HG03039 (cell line): ENCODE data around the gene MYMX.
"Not testable (repeated sequence)": the region's sequence is repeated elsewhere in the genome, so short reads cannot be mapped to it uniquely, and the experiment has no call there.

Source experiments
- ATAC-seq: cut with Tn5 transposase; IDR thresholded peaks from one replicate; pipeline ENCODE4 v1.9.1; 2021; ENCODE audit warnings: mild to moderate bottlenecking, moderate library complexity; ENCODE audit not compliant: unreplicated experiment

The MYMX gene

DNA sequence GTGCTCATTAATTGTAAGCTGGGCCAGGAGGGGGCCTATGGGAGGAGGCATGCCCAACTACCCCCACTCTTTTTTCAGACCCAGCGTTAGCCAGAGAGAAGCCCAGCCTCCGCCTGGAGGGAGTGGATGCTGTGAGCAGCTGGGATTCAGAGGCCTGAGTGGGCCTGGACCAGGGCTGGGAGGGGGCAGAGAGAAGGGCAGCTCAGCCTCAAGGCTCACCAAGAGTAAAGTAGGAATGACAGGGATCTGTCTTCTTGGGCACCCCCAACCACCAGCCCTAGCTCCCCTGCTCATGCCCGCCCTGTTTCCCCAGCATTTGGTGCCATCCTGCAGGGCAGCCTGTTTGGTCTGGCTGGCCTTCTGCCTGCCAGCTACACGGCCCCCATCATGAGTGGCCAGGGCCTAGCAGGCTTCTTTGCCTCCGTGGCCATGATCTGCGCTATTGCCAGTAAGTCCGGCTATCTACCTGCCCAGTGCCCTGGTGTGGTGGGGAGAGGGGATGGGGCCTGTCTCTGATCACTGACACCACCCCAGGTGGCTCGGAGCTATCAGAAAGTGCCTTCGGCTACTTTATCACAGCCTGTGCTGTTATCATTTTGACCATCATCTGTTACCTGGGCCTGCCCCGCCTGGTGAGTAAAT is 13.4 kb downstream of the MYMX start:
- ATAC-seq = no peak

DNA sequence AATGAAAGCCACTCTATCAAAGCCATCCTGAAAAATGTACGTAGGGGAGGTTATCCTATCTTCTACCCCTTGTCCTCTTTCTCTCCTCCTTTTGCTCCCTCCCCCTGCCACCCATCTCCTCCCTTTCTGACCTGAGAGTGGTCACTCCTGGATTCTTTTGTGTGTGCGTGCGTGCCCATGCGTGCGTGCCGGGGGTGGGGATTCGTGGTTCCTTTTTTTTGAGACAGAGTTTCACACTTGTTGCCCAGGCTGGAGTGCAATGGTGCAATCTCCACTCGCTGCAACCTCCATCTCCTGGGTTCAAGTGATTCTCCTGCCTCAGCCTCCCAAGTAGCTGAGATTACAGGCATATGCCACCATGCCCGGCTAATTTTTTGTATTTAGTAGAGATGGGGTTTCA is 14.7 kb downstream of the MYMX start:
- ATAC-seq = not testable (repeated sequence)

DNA sequence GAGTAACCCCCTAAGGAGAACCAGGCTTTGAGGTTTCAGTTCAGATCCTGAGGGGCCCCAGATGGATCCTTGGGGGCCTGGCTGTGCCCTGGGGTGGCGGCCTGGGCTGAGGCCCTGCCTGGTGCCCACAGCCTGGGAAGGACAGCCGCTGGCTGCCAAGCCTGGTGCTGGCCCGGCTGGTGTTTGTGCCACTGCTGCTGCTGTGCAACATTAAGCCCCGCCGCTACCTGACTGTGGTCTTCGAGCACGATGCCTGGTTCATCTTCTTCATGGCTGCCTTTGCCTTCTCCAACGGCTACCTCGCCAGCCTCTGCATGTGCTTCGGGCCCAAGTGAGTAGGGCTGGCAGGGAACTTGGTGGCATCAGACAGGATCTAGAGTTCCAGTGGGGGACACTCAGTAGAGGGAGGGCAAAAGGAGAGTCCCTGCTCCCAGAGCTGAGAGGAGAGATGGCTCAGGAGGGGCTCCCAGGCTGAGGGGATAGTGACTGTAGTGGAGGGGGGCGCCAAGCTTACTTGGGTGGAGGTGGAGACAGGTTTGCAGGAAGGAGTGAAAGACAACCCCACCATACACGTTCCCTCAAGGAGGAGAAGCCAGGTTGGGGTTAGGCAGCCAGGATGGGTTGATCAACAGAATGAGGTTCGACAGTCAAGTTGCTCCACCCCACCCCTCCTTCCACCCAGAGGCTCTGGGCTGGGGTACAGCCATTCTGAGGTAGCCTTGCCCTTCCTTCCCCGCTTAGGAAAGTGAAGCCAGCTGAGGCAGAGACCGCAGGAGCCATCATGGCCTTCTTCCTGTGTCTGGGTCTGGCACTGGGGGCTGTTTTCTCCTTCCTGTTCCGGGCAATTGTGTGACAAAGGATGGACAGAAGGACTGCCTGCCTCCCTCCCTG is 16.2 kb downstream of the MYMX start:
- ATAC-seq = no peak

DNA sequence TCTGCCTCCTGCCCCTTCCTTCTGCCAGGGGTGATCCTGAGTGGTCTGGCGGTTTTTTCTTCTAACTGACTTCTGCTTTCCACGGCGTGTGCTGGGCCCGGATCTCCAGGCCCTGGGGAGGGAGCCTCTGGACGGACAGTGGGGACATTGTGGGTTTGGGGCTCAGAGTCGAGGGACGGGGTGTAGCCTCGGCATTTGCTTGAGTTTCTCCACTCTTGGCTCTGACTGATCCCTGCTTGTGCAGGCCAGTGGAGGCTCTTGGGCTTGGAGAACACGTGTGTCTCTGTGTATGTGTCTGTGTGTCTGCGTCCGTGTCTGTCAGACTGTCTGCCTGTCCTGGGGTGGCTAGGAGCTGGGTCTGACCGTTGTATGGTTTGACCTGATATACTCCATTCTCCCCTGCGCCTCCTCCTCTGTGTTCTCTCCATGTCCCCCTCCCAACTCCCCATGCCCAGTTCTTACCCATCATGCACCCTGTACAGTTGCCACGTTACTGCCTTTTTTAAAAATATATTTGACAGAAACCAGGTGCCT is 16.9 kb downstream of the MYMX start:
- no peak for ATAC-seq

DNA sequence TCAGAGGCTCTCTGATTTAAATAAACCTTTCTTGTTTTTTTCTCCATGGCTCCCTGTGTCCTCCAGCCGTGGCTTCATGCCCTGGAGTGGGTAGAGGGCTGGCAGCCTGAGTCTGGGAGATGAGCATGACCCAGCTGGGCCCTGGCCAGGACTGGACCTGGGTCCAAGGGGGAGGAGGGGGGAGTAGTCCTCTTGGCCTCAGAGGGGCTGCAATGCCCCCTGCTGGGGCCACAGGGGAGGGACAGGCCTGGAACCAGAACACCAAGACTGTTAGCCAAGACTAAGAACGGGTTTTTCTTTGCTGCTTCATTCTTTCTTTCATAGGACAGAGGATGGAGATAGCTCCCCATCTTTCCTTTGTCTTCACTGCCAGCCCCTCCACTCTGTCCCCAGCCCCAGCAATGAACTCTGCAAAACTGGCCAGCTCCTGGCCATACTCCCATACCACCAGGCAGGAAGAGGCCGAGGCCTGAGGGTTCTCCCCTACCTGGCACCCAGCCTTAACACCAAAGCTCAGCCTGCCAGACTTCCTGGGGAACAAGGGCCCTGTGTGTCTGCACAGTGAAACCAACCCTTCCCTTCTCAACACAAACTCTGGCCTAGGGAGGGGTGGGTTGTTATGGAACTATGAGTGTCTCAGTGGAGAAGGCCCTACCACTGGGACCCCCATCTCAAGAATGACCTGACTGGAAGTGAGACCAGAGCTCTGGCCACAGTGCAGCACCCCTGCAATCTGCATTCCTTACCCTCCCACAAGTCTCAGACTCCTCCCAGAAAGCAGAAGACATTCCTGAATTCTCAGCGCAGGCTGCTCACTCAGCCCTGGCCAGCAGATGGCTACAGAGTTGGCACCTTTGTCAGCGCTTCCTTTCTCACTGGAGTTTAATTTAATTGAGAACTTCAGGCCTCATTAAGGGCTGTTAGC is 17.6 kb downstream of the MYMX start:
- no peak for ATAC-seq

DNA sequence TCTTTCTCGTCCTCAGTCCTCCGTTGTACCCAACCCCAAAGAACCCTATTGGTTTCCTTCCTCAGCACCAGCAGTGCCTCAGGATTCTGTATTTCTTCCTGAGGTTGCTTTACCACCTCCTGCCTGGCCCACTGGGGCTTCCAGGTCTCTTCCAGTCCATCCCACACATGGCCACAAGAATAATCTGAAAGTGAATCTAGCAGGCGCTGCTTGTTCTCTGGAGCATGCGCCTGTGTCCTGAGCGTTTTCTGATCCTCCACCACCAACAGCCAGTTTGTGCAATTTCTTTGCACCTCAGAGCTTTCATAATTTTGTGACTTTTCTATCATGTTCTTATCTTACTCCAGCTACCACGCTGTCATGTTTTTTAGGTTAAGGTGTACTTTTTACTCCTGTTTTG is 18.5 kb downstream of the MYMX start:
- no peak for ATAC-seq

DNA sequence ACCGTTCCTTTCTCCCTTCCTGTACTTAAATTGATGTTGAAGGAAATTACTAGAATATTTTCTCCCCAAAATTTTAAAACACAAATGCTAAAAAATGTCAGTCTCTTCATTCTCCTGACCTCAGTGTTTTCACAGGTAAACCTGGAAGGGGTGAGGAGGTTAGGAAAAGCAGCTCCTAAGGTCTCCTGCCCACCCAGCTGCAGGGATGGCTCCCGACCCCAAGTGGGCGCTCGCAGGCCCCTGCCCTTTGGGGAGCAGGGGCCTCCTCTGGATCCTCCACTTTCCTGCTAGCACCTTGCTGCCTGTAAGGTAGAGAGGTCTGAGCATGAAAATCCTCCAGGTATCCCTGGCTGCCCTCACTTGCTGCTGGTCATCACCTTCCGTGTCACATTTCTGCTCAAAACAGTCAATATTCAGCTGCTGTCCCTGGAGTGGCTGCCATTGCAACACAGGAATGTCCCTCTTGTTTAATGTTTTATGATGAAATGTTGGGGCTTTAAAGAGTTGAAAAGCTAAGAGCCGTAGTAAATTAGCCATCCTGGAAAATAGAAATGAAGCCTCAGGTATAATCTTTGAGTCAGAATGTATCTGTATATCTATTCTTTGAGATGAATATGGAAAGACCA is 19.3 kb downstream of the MYMX start:
- ATAC-seq = no peak

DNA sequence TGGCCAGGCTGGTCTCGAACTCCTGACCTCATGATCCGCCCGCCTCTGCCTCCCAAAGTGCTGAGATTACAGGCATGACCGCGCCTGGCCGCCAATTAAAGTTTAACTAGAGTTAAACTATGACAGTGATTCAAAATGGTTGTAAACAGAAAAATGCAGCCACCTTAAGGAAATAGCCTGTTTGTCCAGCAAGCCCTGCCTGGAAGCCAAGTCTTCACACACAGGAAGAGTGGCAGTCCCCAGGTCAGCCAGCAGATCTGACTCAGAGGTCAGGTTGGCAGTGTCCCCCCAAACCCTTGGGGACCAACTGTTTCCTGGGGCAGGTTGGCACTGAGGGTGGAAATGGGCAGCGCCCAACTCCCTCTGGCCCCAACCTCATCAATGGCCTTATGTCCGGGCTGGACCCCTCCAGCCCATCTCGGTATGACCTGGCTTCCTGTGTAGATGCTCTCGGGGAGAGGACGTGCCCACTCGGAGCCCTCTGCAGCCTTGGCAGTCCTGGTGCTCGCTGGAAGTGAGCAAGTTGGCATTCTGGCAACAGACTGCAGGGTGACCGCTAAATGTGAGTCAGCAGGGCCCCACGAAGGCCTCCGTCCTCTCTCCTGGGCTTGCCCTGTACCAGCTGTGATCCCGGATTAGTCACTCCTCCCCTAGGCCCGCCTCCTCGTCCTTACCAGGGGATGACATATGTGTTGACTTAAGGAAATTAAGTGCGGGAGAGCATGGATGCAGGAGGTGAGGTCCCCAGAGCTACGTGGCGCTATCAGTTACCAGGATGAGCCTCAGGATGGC is 20.5 kb downstream of the MYMX start:
- ATAC-seq = peak; percentile 40

DNA sequence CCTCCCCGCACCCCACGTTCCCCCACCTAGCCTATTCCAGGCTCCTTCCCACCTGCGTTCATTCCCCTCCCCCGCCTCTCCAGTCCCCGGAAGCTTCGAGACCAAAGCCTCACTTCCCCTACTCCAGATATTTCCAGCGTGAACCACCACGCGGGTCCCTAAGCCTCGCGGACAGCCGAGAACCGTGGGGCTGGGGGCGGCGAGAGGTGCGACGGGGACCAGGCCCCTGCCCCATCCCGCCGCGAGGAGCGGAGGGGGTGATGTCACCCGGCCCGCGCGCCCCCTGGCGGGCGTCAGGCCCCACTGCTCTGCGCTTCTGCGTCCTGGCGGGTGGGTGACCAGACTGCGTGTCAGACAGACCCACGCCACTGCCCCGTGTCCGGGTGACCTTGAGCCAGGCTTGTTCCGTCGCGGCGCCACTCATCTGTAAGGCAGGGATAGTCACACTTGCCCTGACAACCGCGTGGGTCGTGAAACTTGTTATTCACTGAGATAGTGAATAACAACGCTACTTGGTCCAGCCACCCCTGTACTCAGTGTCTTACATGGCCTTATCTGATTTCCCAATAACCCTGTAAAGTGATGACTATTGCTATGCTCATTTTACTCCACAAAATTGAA is 21.2 kb downstream of the MYMX start:
- ATAC-seq = peak; percentile 58

DNA sequence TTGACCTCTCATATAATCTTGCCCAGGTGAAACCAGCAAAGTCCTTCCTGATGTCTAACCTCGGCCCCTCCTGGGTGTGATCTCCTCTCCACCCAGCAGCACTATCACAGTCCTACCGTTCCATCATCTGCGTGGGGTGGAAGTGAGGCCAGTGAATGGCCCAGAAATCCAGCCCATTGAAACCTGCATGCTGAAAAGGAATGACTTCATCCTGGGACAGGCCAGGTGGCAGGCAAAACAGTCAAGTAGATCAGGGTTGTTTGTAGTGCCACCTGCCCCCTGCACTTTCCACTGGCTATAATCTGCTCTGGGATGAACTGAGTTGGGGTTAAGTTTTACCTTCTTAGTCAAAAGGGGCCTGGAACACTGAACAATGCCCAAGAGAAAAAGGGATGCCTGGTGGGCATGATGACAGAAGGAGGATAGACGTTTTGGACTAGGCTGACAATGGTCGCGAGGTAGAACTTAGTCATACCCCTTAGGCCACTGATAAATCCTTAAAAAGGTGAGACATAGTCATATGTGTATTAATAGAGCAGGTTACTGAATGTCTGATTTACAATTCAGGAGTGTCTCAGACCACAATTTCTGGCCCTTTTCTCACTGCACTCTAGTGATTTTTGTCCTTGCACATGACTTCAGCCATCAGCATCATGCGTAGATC is 22.1 kb downstream of the MYMX start:
- no peak for ATAC-seq

DNA sequence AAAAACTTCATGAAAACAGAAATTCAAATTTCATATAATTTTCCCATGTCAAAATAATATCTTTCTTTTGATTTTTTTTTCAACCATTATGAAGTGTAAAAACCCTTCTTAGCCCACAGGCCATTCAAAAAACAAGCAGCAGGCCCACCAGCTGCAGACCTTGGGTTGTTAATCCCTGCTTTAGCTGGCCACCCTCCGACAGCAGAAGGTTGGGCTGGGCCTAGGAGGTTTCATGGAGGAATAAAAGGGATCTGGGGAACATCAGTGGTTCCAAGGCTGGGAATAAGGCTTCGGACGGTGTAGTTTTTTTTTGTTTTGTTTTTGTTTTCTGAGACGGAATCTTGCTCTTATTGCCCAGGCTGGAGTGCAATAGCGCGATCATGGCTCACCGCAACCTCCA is 26.6 kb downstream of the MYMX start:
- ATAC-seq = no peak

DNA sequence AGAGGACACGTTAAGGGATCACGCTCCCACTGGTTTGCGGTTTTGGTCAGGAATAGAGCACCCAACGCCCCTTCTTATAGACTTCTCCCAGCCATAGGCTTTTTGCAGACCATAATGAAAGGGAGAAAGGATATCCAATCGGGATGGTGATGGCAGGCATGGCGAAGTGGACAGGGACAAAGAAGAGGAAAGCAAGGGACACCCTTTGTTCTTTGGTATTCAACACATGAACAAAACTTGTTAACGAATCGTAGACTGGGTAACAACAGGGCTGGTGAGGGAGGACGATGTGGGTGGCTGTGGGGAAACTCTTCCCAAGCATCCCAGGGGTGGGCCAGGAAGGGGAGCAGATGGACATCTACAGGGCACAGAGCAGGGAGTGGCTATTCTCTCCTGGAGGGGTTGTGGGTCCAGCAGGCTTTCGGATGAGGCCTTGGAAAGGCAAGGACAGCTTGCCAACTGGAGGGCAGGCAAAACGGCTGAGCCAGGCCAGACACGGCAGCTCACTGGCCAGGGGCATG is 28.7 kb downstream of the MYMX start:
- no peak for ATAC-seq

DNA sequence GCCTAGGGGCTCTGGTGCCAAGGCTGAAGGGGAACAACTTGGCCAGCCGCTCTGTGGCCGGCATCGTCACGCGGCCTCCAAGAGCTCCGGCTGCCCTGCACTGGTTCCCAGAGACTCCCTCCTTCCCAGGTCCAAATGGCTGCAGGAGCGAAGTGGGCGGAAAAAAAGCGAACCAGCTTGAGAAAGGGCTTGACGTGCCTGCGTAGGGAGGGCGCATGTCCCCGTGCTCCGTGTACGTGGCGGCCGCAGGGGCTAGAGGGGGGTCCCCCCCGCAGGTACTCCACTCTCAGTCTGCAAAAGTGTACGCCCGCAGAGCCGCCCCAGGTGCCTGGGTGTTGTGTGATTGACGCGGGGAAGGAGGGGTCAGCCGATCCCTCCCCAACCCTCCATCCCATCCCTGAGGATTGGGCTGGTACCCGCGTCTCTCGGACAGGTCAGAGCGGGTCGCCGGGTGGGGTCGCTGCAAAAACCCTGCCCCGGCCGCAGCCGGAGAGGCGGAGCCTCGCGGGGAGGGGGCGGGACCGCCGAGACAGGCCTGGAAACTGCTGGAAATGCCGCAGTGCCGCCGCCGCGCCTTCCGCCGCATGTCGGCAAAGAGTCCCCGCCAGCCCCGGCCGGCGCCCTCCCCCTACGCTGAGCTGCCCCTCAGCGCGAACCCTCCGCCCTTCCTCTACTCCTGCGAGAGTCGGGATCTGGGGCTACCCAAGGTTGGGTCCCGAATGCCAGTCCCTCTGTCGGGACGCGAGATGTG is 29.4 kb downstream of the MYMX start:
- peak; percentile 46 for ATAC-seq

DNA sequence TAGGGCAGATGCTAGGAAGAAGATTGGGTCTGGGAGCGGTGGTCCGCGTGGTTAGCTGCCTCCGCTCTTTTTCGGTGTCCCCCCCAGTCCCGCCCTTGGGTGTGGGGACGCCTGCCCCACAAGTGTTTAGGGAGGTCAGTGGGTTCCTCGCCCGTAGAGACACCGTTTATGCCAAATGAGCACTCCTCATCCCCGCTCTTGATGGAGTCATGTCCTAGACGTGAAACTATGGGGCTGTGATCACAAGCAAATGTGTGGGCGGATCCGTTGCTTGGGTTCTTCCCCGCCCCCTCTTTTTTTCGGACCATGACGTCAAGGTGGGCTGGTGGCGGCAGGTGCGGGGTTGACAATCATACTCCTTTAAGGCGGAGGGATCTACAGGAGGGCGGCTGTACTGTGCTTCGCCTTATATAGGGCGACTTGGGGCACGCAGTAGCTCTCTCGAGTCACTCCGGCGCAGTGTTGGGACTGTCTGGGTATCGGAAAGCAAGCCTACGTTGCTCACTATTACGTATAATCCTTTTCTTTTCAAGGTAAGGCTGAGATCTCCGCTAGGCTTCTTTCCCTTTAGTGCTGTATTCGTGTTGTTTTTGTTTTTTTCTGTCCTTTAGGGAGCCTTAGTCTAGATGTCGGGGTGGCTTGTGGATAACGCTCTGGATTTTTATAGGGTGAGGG is 30.1 kb downstream of the MYMX start, which contains the start of gene HSP90AB1:
HSP90AB1 (plus strand) TSS at position 439 of the 675 bp plus-strand sequence. CDS start 1,529 bp downstream, outside the sequence.
- ATAC-seq = peak; percentile 56

DNA sequence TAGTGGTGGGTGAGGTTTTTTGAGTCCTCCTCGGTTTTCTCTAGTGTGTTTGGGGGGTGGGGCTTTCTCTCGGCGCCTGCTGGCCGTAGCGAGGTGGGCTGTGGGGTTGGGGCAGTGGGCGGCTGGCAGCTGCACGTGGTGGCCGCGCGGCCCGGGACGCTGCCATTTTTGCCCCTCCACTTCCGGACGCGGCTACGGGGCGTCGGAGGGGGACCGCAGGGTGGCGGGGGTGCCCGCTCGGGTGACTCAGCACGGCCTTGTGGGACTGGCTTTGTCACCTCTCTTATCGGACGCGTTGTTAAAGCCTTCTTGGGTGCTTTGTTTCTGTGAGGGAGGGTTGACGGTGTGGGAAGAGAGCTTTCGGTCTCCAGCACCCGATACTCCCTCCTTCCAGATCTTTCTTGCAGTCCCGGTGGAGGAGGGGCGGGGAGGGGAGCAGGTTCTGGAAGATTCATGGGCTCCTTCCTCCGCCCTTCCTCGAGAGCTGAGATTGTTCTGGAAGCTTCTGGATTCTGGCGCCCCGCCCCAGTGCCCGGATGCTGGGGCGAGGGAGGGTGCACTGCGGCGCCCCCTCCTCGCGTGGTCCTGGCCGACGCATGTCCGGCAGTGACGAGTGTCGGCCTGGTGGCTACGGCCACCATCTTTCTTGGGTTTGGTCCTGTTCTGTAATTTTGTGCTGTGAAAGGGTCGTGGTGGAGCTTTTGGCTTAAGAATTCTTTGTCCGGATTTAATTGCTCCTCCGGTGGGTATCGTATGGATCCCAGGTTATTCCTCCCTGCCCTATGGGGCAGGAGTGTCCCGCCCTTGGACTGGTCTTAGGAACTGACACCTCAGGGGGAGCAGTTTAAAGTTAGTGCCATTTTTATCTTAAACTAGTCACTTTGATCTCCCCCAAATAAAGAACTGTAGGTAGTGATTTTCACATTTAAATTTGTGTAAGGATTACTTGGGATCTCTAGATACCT is 30.9 kb downstream of the MYMX start:
- ATAC-seq = peak; percentile 28

DNA sequence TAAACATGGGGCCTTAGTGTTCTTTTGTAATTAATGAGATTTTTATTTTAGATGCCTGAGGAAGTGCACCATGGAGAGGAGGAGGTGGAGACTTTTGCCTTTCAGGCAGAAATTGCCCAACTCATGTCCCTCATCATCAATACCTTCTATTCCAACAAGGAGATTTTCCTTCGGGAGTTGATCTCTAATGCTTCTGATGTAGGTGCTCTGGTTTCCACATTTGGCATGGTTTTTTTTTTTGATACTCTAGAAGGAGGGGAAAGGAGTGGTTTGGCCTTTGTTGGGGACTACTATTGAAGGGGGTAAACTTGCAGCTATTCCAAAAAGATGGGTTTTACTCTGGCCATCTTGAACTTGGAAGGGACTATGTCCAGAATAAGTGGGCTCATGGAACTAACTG is 31.9 kb downstream of the MYMX start:
- ATAC-seq = no peak
